HEK293 (cell line): ENCODE measurements around the gene TTLL10.

ENCODE experiments used
- CTCF ChIA-PET: fragments of 350-600 bp; formaldehyde crosslinking; extraction: SDS; loops from one replicate; lab custom pipeline; 2021; ENCODE audit warnings: antibody characterized with exemption; lab: Yijun Ruan, JAX
- POLR2A ChIA-PET: fragments of 300-600 bp; formaldehyde crosslinking; extraction: SDS; loops from one replicate; lab custom pipeline; 2020; ENCODE audit warnings: antibody characterized with exemption, inconsistent platforms; lab: Yijun Ruan, JAX
- H3K27ac ChIP-seq: fragments of 200-500 bp; sonication (Bioruptor generic); 2 replicates; pipeline ENCODE4 v1.5.1; 2014; ENCODE audit warnings: low read depth, low read length, control low read depth, inconsistent platforms; ENCODE audit errors: extremely low read depth
- H3K36me3 ChIP-seq, 2 experiments: fragments of 200-500 bp in 1 of 2; sonication (Bioruptor generic) in 1 of 2; 1 replicate in 1 of 2; 2 replicates in 1 of 2; pipeline ENCODE4 v1.5.1; 2014 to 2017; ENCODE audit warnings: inconsistent platforms in 2 of 2, low read length in 2 of 2; ENCODE audit not compliant: control insufficient read depth in 2 of 2, insufficient read depth in 1 of 2
- H3K4me1 ChIP-seq: fragments of 200-500 bp; sonication (Bioruptor generic); 2 replicates; pipeline ENCODE4 v1.5.1; 2014; ENCODE audit warnings: mild to moderate bottlenecking, low read length, inconsistent platforms; ENCODE audit not compliant: control insufficient read depth, insufficient read depth
- H3K4me3 ChIP-seq: 2 replicates; pipeline ENCODE4 v1.5.1; 2011; ENCODE audit warnings: low read depth, mild to moderate bottlenecking, control low read depth, low read length, moderate library complexity
- H3K9me3 ChIP-seq: fragments of 200-500 bp; sonication (Bioruptor generic); 2 replicates; pipeline ENCODE4 v1.5.1; 2014; ENCODE audit warnings: low read depth, low read length, inconsistent platforms; ENCODE audit not compliant: control insufficient read depth, insufficient read depth
- BCL6B ChIP-seq: fragments of 450-650 bp; formaldehyde crosslinking; IDR thresholded peaks from 2 replicates; pipeline ENCODE4 v1.5.1; 2017; ENCODE audit warnings: missing biosample characterization, missing genetic modification characterization
- EGR2 ChIP-seq: fragments of 450-650 bp; formaldehyde crosslinking; IDR thresholded peaks from 2 replicates; pipeline ENCODE4 v1.5.1; 2016; ENCODE audit warnings: low read depth, missing biosample characterization, missing genetic modification characterization
- GLI2 ChIP-seq: fragments of 450-650 bp; formaldehyde crosslinking; IDR thresholded peaks from 2 replicates; pipeline ENCODE4; 2017; ENCODE audit warnings: missing biosample characterization, missing genetic modification characterization, low read depth, borderline replicate concordance
- RBAK ChIP-seq: fragments of 450-650 bp; formaldehyde crosslinking; IDR thresholded peaks from 2 replicates; pipeline ENCODE4 v1.5.1; 2016; ENCODE audit warnings: missing biosample characterization, missing genetic modification characterization
- SETDB1 ChIP-seq: IDR thresholded peaks from one replicate; pipeline ENCODE4 v1.6.1; 2017; ENCODE audit warnings: mild to moderate bottlenecking, low read length, moderate library complexity, mixed read lengths; ENCODE audit not compliant: insufficient read length
- ZBTB20 ChIP-seq: fragments of 450-650 bp; formaldehyde crosslinking; IDR thresholded peaks from 2 replicates; pipeline ENCODE4 v1.5.1; 2016; ENCODE audit warnings: missing biosample characterization, missing genetic modification characterization
- ZBTB48 ChIP-seq: fragments of 450-650 bp; formaldehyde crosslinking; IDR thresholded peaks from 2 replicates; pipeline ENCODE4 v1.5.1; 2016; ENCODE audit warnings: missing biosample characterization, missing genetic modification characterization
- ZFHX2 ChIP-seq: fragments of 450-650 bp; formaldehyde crosslinking; conservative IDR thresholded peaks from 2 replicates; pipeline ENCODE4 v1.5.1; 2016; ENCODE audit warnings: missing biosample characterization, missing genetic modification characterization
- ZFP3 ChIP-seq: fragments of 450-650 bp; formaldehyde crosslinking; IDR thresholded peaks from 2 replicates; pipeline ENCODE4 v1.5.1; 2016; ENCODE audit warnings: low read depth, missing biosample characterization, missing genetic modification characterization
- ZNF133 ChIP-seq: fragments of 450-650 bp; formaldehyde crosslinking; IDR thresholded peaks from 2 replicates; pipeline ENCODE4 v1.5.1; 2016; ENCODE audit warnings: missing biosample characterization, missing genetic modification characterization
- ZNF214 ChIP-seq: fragments of 450-650 bp; formaldehyde crosslinking; IDR thresholded peaks from 2 replicates; pipeline ENCODE4 v1.5.1; 2017; ENCODE audit warnings: missing biosample characterization, mild to moderate bottlenecking, missing genetic modification characterization, borderline replicate concordance
- ZNF239 ChIP-seq: fragments of 450-650 bp; formaldehyde crosslinking; IDR thresholded peaks from 2 replicates; pipeline ENCODE4 v1.5.1; 2016; ENCODE audit warnings: missing biosample characterization, missing genetic modification characterization
- ZNF350 ChIP-seq: fragments of 450-650 bp; formaldehyde crosslinking; IDR thresholded peaks from 2 replicates; pipeline ENCODE4 v1.5.0; 2017; ENCODE audit warnings: missing biosample characterization, mild to moderate bottlenecking, missing genetic modification characterization
- ZNF449 ChIP-seq: fragments of 450-650 bp; formaldehyde crosslinking; IDR thresholded peaks from 2 replicates; pipeline ENCODE4 v1.5.1; 2017; ENCODE audit warnings: missing biosample characterization, mild to moderate bottlenecking, missing genetic modification characterization, moderate library complexity
- ZNF510 ChIP-seq: fragments of 450-650 bp; formaldehyde crosslinking; IDR thresholded peaks from 2 replicates; pipeline ENCODE4 v1.5.1; 2018; ENCODE audit warnings: mild to moderate bottlenecking, missing genetic modification characterization, missing biosample characterization; ENCODE audit not compliant: insufficient replicate concordance
- ZNF639 ChIP-seq: fragments of 450-650 bp; formaldehyde crosslinking; IDR thresholded peaks from 2 replicates; pipeline ENCODE4 v1.5.1; 2016; ENCODE audit warnings: missing biosample characterization, missing genetic modification characterization
- ZNF664 ChIP-seq: fragments of 450-650 bp; formaldehyde crosslinking; IDR thresholded peaks from 2 replicates; pipeline ENCODE4 v1.5.1; 2016; ENCODE audit warnings: missing biosample characterization, missing genetic modification characterization

TTLL10 gene

GRCh38 chr1:1146596-1146995, 27.1 kb upstream of the TTLL10 start:
- H3K4me1 ChIP-seq: no peaks in the 10 kb centered on the region
- H3K9me3 ChIP-seq: no peaks in the 10 kb centered on the region
- ChIA-PET POLR2A (no interaction called here), CTCF (no interaction called here)
- no peak overlapping the region for H3K4me3 ChIP-seq
- H3K36me3 ChIP-seq: no peaks in the 10 kb centered on the region
- TF ChIP-seq ZNF510 (no peak), ZNF239 (tag by site-specific recombination) (no peak), ZFP3 (tag by site-specific recombination) (no peak), RBAK (no peak), GLI2 (tag by site-specific recombination) (no peak), ZNF664 (tag by site-specific recombination) (no peak), ZNF639 (tag by site-specific recombination) (no peak), BCL6B (no peak), ZBTB48 (tag by site-specific recombination) (no peak), ZNF449 (tag by site-specific recombination) (no peak), ZBTB20 (tag by site-specific recombination) (no peak)
- no peak overlapping the region for H3K27ac ChIP-seq

DNA sequence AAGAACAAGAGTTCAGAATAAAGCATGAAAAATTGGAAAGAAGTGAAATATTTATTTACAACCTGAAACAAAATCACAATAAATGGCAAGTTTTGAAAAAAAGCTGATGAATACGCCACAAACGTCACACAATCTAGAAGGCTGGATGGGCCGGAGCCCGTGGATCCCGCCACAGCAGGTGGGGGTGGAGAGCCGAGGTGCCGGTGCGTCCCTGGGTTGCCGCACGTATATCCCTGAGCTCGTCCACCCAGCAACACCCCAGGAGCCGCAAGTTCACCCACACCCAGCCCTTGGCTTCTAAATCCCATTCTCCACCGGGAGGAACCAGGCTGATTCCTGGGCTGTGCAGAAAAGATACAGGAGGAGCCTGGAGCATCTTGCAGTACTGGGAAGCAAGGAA, 25.6 kb upstream of the TTLL10 start:
- TF ChIP-seq SETDB1 (peak; percentile 42), ZNF639 (tag by site-specific recombination) (no peak)
- ChIA-PET CTCF (interaction anchor here (0.6 to 1.0 kb wide), 2 partner anchors 26 to 107 kb away, joined by 3 to 4 read pairs; no protein-coding TSS in a partner anchor), POLR2A (no interaction called here)
- no peak overlapping the region for H3K4me3 ChIP-seq
- H3K36me3 ChIP-seq: no peaks in the 10 kb centered on the region
- no peaks in the 10 kb centered on the region for H3K9me3 ChIP-seq
- H3K4me1 ChIP-seq: no peaks in the 10 kb centered on the region
- H3K27ac ChIP-seq: no peak overlapping the region

DNA sequence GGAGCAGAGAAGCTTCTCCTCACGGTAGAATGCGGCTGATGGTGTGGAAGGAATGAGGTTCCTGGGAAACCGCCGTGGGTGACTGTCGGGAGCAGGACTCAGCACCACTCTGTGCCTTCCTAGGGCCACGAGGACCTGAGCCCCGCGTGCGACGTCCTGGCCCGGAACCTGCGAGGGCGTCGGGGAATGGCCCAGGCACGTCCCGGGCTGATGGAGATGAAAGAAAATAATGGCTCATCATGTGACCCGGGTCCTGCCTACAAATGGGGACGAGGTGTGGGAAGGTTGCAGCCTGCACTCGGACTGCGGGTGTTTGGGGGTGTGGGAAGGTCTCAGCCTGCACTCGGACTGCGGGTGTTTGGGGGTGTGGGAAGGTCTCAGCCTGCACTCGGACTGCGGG, 25.1 kb upstream of the TTLL10 start:
- no peaks in the 10 kb centered on the region for H3K9me3 ChIP-seq
- no peaks in the 10 kb centered on the region for H3K4me1 ChIP-seq
- no peak overlapping the region for H3K27ac ChIP-seq
- peak; percentile 31; the same call in 1 of the 2 replicates for TF ChIP-seq EGR2 (tag by site-specific recombination)
- peak; percentile 55 for TF ChIP-seq ZFHX2 (tag by site-specific recombination)
- no peak for TF ChIP-seq ZNF350 (tag by site-specific recombination)
- no peak for TF ChIP-seq ZNF133
- no peak for TF ChIP-seq ZNF214 (tag by site-specific recombination)
- ChIA-PET CTCF (interaction anchor here (0.6 kb wide), 1 partner anchor 107 kb away, joined by 3 read pairs; no protein-coding TSS in a partner anchor), POLR2A (no interaction called here)
- no peak overlapping the region for H3K4me3 ChIP-seq
- no peaks in the 10 kb centered on the region for H3K36me3 ChIP-seq
